Endothelial cell (in vitro differentiated cells): ENCODE results near the gene AQP3. TPM values are rescaled to one million over a fixed set of nuclear protein-coding genes. Genes with fewer than 3 reads are reported as not detected.
A peak's percentile ranks its signal among the peaks of the same experiment; 100 is the strongest.

Experiments
- DNase-seq: peaks from one replicate; pipeline ENCODE4 v3.0.0; 2021; ENCODE audit warnings: low spot score
- H3K27ac Mint-ChIP-seq: one replicate; pipeline ENCODE4 v1.8.0; 2021; ENCODE audit warnings: mixed read lengths, inconsistent platforms; ENCODE audit not compliant: unreplicated experiment
- H3K27me3 Mint-ChIP-seq: one replicate; pipeline ENCODE4 v1.8.0; 2021; ENCODE audit warnings: mild to moderate bottlenecking, moderate library complexity, mixed read lengths, inconsistent platforms; ENCODE audit not compliant: unreplicated experiment
- H3K36me3 Mint-ChIP-seq: one replicate; pipeline ENCODE4 v1.8.0; 2021; ENCODE audit warnings: mild to moderate bottlenecking, low read depth, mixed read lengths, inconsistent platforms; ENCODE audit not compliant: unreplicated experiment
- H3K4me1 Mint-ChIP-seq: one replicate; pipeline ENCODE4 v1.8.0; 2021; ENCODE audit warnings: mild to moderate bottlenecking, mixed read lengths, inconsistent platforms; ENCODE audit not compliant: unreplicated experiment
- H3K4me3 Mint-ChIP-seq: one replicate; pipeline ENCODE4 v1.8.0; 2021; ENCODE audit warnings: mild to moderate bottlenecking, mixed read lengths, inconsistent platforms; ENCODE audit not compliant: unreplicated experiment
- H3K9me3 Mint-ChIP-seq: one replicate; pipeline ENCODE4 v1.8.0; 2021; ENCODE audit warnings: mixed read lengths, inconsistent platforms; ENCODE audit not compliant: unreplicated experiment
- CTCF ChIP-seq: fragments of 200-600 bp; sonication (generic); IDR thresholded peaks from one replicate; pipeline ENCODE4 v1.5.0; 2021; ENCODE audit warnings: antibody characterized with exemption; ENCODE audit not compliant: unreplicated experiment
- total RNA-seq: library from RNA; stranded (reverse); fragmentation: NEBNext Ultra II Directional; extraction: Animal tissue kit (Norgen Biotek cat#: 25700); gene quantifications from one replicate; pipeline ENCODE4 v1.2.1, GENCODE V29; 2021; ENCODE audit not compliant: unreplicated experiment

The AQP3 gene
- total RNA-seq, 1 donor from 2014 or later, result 6.0 TPM

- Mint-ChIP-seq H3K4me1 (peaks cover 13% of the 10 kb centered on the region), H3K4me3 (no peak overlapping the region), H3K27ac (no peak overlapping the region), H3K9me3 (no peaks in the 10 kb centered on the region), H3K27me3 (peaks cover 8% of the 10 kb centered on the region), H3K36me3 (peaks cover 5% of the 10 kb centered on the region)
- DNase-seq, result no peak
- TF ChIP-seq CTCF, result no peak
These were observed 29.1 kb upstream of the AQP3 start for GRCh38 chr9:33476503-33476902.

GRCh38 chr9:33475357-33475756, 28.0 kb upstream of the AQP3 start:
- Mint-ChIP-seq H3K4me3 (no peak overlapping the region), H3K27ac (no peak overlapping the region), H3K27me3 (peaks cover 8% of the 10 kb centered on the region), H3K9me3 (no peaks in the 10 kb centered on the region), H3K36me3 (peaks cover 8% of the 10 kb centered on the region), H3K4me1 (peaks cover 13% of the 10 kb centered on the region)
- TF ChIP-seq CTCF, result no peak
- DNase-seq, result no peak

- Mint-ChIP-seq H3K27me3 (peaks cover 8% of the 10 kb centered on the region), H3K9me3 (no peaks in the 10 kb centered on the region), H3K4me3 (peak within 1 kb of the TSS; percentile 100), H3K27ac (peak within 1 kb of the TSS; percentile 99), H3K36me3 (peaks cover 23% of the 10 kb centered on the region), H3K4me1 (peaks cover 13% of the 10 kb centered on the region)
- peak; percentile 94 for DNase-seq
- no peak for TF ChIP-seq CTCF
These were observed 26.4 kb upstream of the AQP3 start, which contains the start of gene NOL6 for GRCh38 chr9:33473643-33474352. Gene NOL6, minus strand, starts transcription at chr9:33473924. Its CDS starts 82 bp downstream, at chr9:33473842.

GRCh38 chr9:33472881-33473615, 25.7 kb upstream of the AQP3 start:
- no peak for DNase-seq

More at GRCh38 chr9:33472881-33473615, 25.7 kb upstream of the AQP3 start:
- Mint-ChIP-seq H3K4me3 (peak overlapping the region; percentile 100), H3K36me3 (peaks cover 29% of the 10 kb centered on the region), H3K4me1 (peaks cover 13% of the 10 kb centered on the region), H3K9me3 (no peaks in the 10 kb centered on the region), H3K27ac (peak overlapping the region; percentile 99), H3K27me3 (peaks cover 11% of the 10 kb centered on the region)
- no peak for TF ChIP-seq CTCF
